IMR-90 (cell line): ENCODE results near the gene GIMAP8. TPM values are rescaled to one million over a fixed set of nuclear protein-coding genes. Genes with fewer than 3 reads are reported as not detected.

Source experiments
- ATAC-seq: fragments of 200-7000 bp; cut with Tn5 transposase; 2 replicates; pipeline ENCODE4 v1.9.1; 2020; ENCODE audit warnings: low read depth, mild to moderate bottlenecking, moderate library complexity
- BruUV-seq: library from RNA; stranded (reverse); fragments of 400-500 nt; replicated peaks from 2 replicates; lab custom pipeline; 2021; lab: Mats Ljungman, UMichigan
- CTCF ChIA-PET: fragments of 300-600 bp; formaldehyde crosslinking; extraction: SDS; loops from one replicate; lab custom pipeline; 2021; ENCODE audit warnings: antibody characterized with exemption; lab: Yijun Ruan, JAX
- POLR2A ChIA-PET: fragments of 300-600 bp; sonication (Branson Sonifier 250); formaldehyde crosslinking; loops from one replicate; lab custom pipeline; 2022; ENCODE audit warnings: antibody characterized with exemption; ENCODE audit not compliant: unreplicated experiment; lab: Charles Lee
- DNase-seq: peaks from one replicate; pipeline ENCODE4 v3.0.0; 2013
- H2AFZ ChIP-seq: replicated peaks from 2 replicates; pipeline ENCODE3; 2013; ENCODE audit warnings: low read length, mild to moderate bottlenecking; ENCODE audit not compliant: poor library complexity
- H2AK5ac ChIP-seq: 2 replicates; pipeline ENCODE4 v1.6.1; 2013; ENCODE audit warnings: low read depth, low read length, inconsistent platforms
- H2AK9ac ChIP-seq: replicated peaks from 2 replicates; pipeline ENCODE3; 2013; ENCODE audit warnings: mild to moderate bottlenecking, low read depth, low read length, moderate library complexity; ENCODE audit not compliant: poor library complexity
- H2BK120ac ChIP-seq: 2 replicates; pipeline ENCODE4 v1.6.1; 2013; ENCODE audit warnings: low read depth, low read length, inconsistent platforms
- H2BK15ac ChIP-seq: 3 replicates; pipeline ENCODE4 v1.6.1; 2013; ENCODE audit warnings: low read depth, low read length, inconsistent platforms
- H2BK20ac ChIP-seq: 2 replicates; pipeline ENCODE4 v1.6.1; 2013; ENCODE audit warnings: low read depth, mild to moderate bottlenecking, inconsistent platforms, low read length, moderate library complexity
- H2BK5ac ChIP-seq: 2 replicates; pipeline ENCODE4 v1.6.1; 2013; ENCODE audit warnings: mild to moderate bottlenecking, low read depth, low read length, inconsistent platforms; ENCODE audit not compliant: poor library complexity, severe bottlenecking
- H3K14ac ChIP-seq: replicated peaks from 2 replicates; pipeline ENCODE4 v1.6.1; 2013; ENCODE audit warnings: low read depth, low read length, inconsistent platforms
- H3K18ac ChIP-seq: 2 replicates; pipeline ENCODE4 v1.6.1; 2013; ENCODE audit warnings: low read depth, low read length, control low read depth
- H3K23ac ChIP-seq: 2 replicates; pipeline ENCODE4 v1.6.1; 2013; ENCODE audit warnings: low read depth, low read length, inconsistent platforms
- H3K27ac ChIP-seq: 2 replicates; pipeline ENCODE4 v1.5.1; 2013; ENCODE audit warnings: mild to moderate bottlenecking, control low read depth, low read length; ENCODE audit not compliant: insufficient read depth
- H3K27me3 ChIP-seq: 2 replicates; pipeline ENCODE4 v1.6.1; 2013; ENCODE audit warnings: low read length; ENCODE audit not compliant: control insufficient read depth, insufficient read depth
- H3K36me3 ChIP-seq: 2 replicates; pipeline ENCODE4 v1.6.1; 2013; ENCODE audit warnings: low read length, mixed read lengths; ENCODE audit not compliant: control insufficient read depth, insufficient read depth
- H3K4ac ChIP-seq: 2 replicates; pipeline ENCODE4 v1.6.1; 2013; ENCODE audit warnings: low read depth, low read length, inconsistent platforms
- H3K4me1 ChIP-seq: 2 replicates; pipeline ENCODE4 v1.6.1; 2013; ENCODE audit warnings: low read length, mixed read lengths; ENCODE audit not compliant: control insufficient read depth, insufficient read depth
- H3K4me2 ChIP-seq: 2 replicates; pipeline ENCODE4 v1.6.1; 2013; ENCODE audit warnings: low read depth, mild to moderate bottlenecking, control low read depth, low read length, moderate library complexity
- H3K4me3 ChIP-seq: 2 replicates; pipeline ENCODE4 v1.5.1; 2013; ENCODE audit warnings: low read depth, mild to moderate bottlenecking, control low read depth, low read length, moderate library complexity; ENCODE audit not compliant: insufficient read depth
- H3K56ac ChIP-seq: 2 replicates; pipeline ENCODE4 v1.6.1; 2013; ENCODE audit warnings: low read length, inconsistent platforms; ENCODE audit not compliant: insufficient read depth; ENCODE audit errors: extremely low read depth
- H3K79me1 ChIP-seq, 2 experiments: 2 replicates each; pipeline ENCODE4 v1.6.1; 2013; ENCODE audit warnings: low read length in 2 of 2, inconsistent platforms in 1 of 2, low read depth in 1 of 2
- H3K9ac ChIP-seq: 2 replicates; pipeline ENCODE4 v1.6.1; 2013; ENCODE audit warnings: low read depth, low read length, control low read depth
- H3K9me1 ChIP-seq: 2 replicates; pipeline ENCODE4 v1.6.1; 2013; ENCODE audit warnings: low read length, inconsistent platforms; ENCODE audit not compliant: insufficient read depth
- H3K9me3 ChIP-seq: 2 replicates; pipeline ENCODE4 v1.6.1; 2013; ENCODE audit warnings: low read length; ENCODE audit not compliant: control insufficient read depth, insufficient read depth
- H4K20me1 ChIP-seq: 2 replicates; pipeline ENCODE4 v1.6.1; 2013; ENCODE audit warnings: low read length, inconsistent platforms; ENCODE audit not compliant: insufficient read depth
- H4K5ac ChIP-seq: 2 replicates; pipeline ENCODE4 v1.6.1; 2013; ENCODE audit warnings: mild to moderate bottlenecking, low read depth, low read length, control low read depth
- H4K8ac ChIP-seq, 2 experiments: 2 replicates each; pipeline ENCODE4 v1.6.1; 2013; ENCODE audit warnings: low read depth in 2 of 2, low read length in 2 of 2, control low read depth in 1 of 2, inconsistent platforms in 1 of 2
- H4K91ac ChIP-seq: 2 replicates; pipeline ENCODE4 v1.6.1; 2013; ENCODE audit warnings: low read depth, low read length, inconsistent platforms; ENCODE audit not compliant: insufficient read depth
- MAZ ChIP-seq: IDR thresholded peaks from 2 replicates; pipeline ENCODE4 v1.6.1; 2012; ENCODE audit warnings: low read depth, mild to moderate bottlenecking, low read length, improper control_type of control experiment, moderate library complexity, borderline replicate concordance
- WGBS, 2 experiments: methylation state at CpG; one replicate each; pipeline versions ENCODE4 v1.1.5 to v1.1.7; 2013; ENCODE audit warnings: missing lambda C conversion rate in 2 of 2; ENCODE audit not compliant: insufficient read length in 1 of 2; ENCODE audit errors: extremely low coverage in 2 of 2; 5-methylcytosine and 5-hydroxymethylcytosine counted together
- dilution Hi-C: fragments of 300-500 bp; cut with HindIII; formaldehyde crosslinking; loops from one replicate; pipeline ENCODE4 v1.14.3; 2018; ENCODE audit warnings: low sequenced_read_pairs; ENCODE audit not compliant: unreplicated experiment
- in situ Hi-C: fragments of 300-500 bp; cut with MboI; formaldehyde crosslinking; loops from 3 replicates; pipeline ENCODE4 v1.14.3; 2019; ENCODE audit warnings: low sequenced_read_pairs, inconsistent platforms, mixed read lengths
- intact Hi-C: fragments of 100-400 bp; cut with micrococcal nuclease; formaldehyde crosslinking; loops from 2 replicates; pipeline ENCODE4 v1.10.0; 2022
- polyA plus RNA-seq, 3 experiments: library from polyadenylated mRNA; depleted of rRNA; stranded (reverse); fragments of >200 nt; gene quantifications; 2 replicates each; pipeline ENCODE4 v1.2.3, GENCODE V29; 2012; ENCODE audit warnings: low replicate concordance in 1 of 3
- total RNA-seq: library from RNA; depleted of rRNA; stranded (reverse); fragments of >200 nt; gene quantifications from 2 replicates; pipeline ENCODE4 v1.2.3, GENCODE V29; 2012

GIMAP8 gene
- total and polyA plus RNA-seq, 2 of the 4 experiments (the other 2 are of a cell fraction) = not detected

DNA sequence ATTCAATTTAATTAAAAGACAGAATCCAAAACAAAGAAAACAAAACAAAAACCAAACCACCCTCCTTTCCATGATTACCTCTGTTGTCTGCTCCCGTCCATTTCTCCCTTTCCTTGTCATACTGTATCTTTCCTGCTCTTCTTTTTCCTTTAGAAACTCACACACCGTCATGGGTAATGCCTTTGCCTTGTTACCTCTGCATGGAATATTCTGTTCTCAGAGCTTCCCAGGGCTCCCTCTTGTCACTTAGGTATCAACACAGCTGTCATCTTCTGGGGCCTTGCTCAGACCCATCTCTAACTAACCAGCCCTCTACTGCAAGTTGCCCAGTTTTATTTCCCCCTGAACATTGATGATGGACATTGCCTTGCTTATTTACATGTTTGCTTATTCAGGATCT is 30.2 kb upstream of the GIMAP8 start:
- Histone ChIP-seq H4K5ac (no peak overlapping the region), H3K9me3 (no peaks in the 10 kb centered on the region), H3K36me3 (no peaks in the 10 kb centered on the region), H2AK5ac (no peak overlapping the region), H4K8ac (no peak overlapping the region), H4K91ac (no peak overlapping the region), H3K4me3 (no peak overlapping the region), H3K9me1 (no peaks in the 10 kb centered on the region), H3K18ac (no peak overlapping the region), H3K4ac (no peak overlapping the region), H4K20me1 (no peaks in the 10 kb centered on the region), H3K4me2 (no peak overlapping the region), H3K4me1 (no peaks in the 10 kb centered on the region), H3K9ac (no peak overlapping the region), H3K23ac (no peak overlapping the region), H3K56ac (no peak overlapping the region), H2BK120ac (no peak overlapping the region), H3K79me1 (no peaks in the 10 kb centered on the region), H2BK20ac (no peak overlapping the region), H3K27ac (no peak overlapping the region), H2BK15ac (no peak overlapping the region), H2AK9ac (no peak overlapping the region), H2AFZ (no peak overlapping the region), H2BK5ac (no peak overlapping the region), H3K14ac (no peak overlapping the region), H3K27me3 (no peaks in the 10 kb centered on the region)
- no peak for TF ChIP-seq MAZ
- dilution Hi-C loops (no loop called here), intact Hi-C loops (loop anchor here (2.0 kb wide), 2 partner anchors 41 to 63 kb away; partner anchors contain the start of gene ZNF775), in situ Hi-C loops (loop anchor here (25.0 kb wide), 2 partner anchors 558 to 567 kb away; partner anchors contain the start of genes ATP6V0E2, KCNH2 and NOS3)
- no peak for ATAC-seq
- ChIA-PET CTCF (interaction anchor here (1.3 kb wide), 1 partner anchor 14 kb away, joined by 3 read pairs; no protein-coding TSS in a partner anchor), POLR2A (no interaction called here)
- DNase-seq = no peak
- WGBS, 2 experiments = 86% methylated on average over 2 of the region's 2 CpGs; no CpG with 5 or more reads in 1 of the 2 experiments
- BruUV-seq = no TSS peak
